GM12872 (cell line): Measurements from ENCODE around the gene ABCD1.
A peak's percentile ranks its signal among the peaks of the same experiment; 100 is the strongest.

Source experiments
- CTCF ChIP-seq: IDR thresholded peaks from 3 replicates; pipeline ENCODE4 v1.5.1; 2011; ENCODE audit warnings: low read depth, mild to moderate bottlenecking, low read length, moderate library complexity; ENCODE audit not compliant: insufficient read depth

Gene ABCD1

DNA sequence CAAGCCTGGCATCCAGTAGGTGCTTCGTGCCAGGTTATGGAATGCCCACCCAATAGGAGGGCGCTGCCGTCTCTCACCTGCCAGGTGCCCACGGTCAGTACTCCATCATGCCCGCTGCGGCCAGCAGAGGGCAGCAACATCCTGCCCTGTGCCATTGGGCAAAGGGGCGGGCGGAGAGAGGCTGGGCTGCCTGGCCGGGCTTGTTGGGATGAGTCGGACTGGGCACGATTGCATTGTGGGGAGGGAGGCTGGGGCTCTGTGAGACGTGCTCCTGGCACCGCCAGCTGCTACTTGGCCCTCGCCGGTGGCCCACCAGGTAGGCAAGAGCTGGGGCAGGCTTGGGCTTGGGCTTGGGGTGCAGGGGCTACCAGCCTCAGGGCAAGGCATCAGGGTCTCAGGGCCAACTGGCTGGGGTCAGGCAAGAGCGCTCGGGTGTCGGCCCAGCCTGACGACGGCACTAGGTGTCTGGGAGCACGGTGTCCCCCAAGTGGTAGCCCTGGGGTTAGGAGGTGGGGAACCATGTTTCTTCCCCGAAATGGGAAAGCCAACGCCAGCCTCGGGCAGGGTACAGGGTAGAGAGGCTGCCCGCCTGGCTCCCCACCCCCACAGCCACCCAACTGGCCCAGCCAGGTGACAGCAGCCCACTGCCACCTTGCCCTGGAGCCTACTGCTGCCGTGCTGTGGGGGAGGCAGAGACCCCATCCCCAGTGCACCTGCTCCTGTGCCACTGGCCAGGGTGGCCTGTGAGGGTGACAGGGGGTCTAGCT lies 39.5 kb downstream of the ABCD1 start, which contains the start of gene PLXNB3:
Gene PLXNB3 (plus strand): TSS at position 261 of the 767 bp plus-strand sequence. CDS start 1,287 bp downstream, outside the sequence.
- peak; percentile 76 for TF ChIP-seq CTCF

GRCh38 chrX:153764786-153765137 lies 40.1 kb downstream of the ABCD1 start:
- no peak for TF ChIP-seq CTCF

GRCh38 chrX:153765138-153766079 lies 40.8 kb downstream of the ABCD1 start:
- TF ChIP-seq CTCF, result no peak

GRCh38 chrX:153766098-153766817 lies 41.6 kb downstream of the ABCD1 start:
- no peak for TF ChIP-seq CTCF

DNA sequence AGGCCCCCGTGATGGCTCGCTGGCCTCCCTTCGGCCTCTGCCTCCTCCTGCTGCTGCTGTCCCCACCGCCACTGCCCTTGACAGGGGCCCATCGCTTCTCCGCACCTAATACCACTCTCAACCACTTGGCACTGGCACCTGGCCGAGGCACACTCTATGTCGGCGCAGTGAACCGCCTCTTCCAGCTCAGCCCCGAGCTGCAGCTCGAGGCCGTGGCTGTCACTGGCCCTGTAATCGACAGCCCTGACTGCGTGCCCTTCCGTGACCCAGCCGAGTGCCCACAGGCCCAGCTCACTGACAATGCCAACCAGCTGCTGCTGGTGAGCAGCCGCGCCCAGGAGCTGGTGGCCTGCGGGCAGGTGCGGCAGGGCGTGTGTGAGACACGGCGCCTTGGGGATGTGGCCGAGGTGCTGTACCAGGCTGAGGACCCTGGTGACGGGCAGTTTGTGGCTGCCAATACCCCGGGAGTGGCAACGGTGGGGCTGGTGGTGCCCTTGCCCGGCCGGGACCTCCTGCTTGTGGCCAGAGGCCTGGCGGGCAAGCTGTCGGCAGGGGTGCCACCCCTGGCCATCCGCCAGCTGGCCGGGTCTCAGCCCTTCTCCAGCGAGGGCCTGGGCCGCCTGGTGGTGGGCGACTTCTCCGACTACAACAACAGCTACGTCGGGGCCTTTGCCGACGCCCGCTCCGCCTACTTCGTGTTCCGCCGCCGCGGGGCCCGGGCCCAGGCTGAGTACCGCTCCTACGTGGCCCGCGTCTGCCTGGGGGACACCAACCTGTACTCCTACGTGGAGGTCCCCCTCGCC lies 42.4 kb downstream of the ABCD1 start:
- TF ChIP-seq CTCF, result no peak

GRCh38 chrX:153767674-153768055 lies 43.0 kb downstream of the ABCD1 start:
- TF ChIP-seq CTCF, result no peak
